ENCODE data around the gene C1QTNF5.

Gene C1QTNF5

DNA sequence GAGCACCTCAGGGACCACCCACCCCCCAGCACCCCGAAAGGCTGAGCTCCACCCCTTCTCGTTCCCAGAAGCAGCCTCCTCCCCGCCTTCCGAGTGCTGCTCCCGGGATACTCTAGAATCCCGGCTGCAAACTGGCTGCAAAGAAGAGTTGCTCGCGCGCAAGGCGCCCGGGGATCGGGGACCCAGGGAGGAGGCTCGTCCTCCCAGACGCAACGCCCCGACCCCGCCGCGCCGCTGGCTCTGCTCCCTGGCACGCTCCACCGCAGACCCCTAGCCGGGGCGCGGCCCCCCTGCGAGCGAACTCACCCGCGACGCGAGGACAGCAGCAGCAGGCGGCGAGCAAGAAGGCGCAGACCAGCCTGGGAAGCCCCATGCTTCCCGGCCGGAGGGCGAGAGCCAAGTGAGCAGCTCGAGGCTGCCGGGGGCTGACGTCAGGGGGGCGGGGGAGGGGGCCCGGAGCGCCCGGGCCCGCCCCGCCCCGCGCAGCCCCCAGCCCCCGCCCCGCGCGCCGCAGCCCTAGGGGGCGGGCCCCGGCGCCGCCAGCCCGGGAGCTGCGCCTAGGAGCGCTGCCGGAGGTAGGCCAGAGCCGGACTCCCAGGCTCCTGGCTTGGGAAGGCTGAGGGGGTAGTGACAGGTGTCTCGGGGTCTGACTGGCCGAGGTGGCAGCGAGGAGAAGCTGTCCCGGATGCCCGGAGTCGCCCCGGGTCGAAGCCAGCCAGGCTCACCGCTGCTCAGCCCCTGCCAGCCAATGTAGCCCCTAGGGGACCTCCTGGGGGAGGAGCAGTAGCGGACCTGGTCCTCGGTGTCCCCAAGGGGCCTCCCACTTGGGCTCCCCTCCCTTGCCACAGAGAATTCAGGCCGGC, 23.7 kb downstream of the C1QTNF5 start, which contains the start of gene MCAM:
Gene MCAM, minus strand, starts transcription at position 402 of the 863 bp plus-strand sequence. Its CDS starts 29 bp downstream, at position 373.
- DNase-seq, result peak; percentile 26

- no peak for DNase-seq
These were observed 24.5 kb downstream of the C1QTNF5 start for GRCh38 chr11:119316016-119316728.

DNA sequence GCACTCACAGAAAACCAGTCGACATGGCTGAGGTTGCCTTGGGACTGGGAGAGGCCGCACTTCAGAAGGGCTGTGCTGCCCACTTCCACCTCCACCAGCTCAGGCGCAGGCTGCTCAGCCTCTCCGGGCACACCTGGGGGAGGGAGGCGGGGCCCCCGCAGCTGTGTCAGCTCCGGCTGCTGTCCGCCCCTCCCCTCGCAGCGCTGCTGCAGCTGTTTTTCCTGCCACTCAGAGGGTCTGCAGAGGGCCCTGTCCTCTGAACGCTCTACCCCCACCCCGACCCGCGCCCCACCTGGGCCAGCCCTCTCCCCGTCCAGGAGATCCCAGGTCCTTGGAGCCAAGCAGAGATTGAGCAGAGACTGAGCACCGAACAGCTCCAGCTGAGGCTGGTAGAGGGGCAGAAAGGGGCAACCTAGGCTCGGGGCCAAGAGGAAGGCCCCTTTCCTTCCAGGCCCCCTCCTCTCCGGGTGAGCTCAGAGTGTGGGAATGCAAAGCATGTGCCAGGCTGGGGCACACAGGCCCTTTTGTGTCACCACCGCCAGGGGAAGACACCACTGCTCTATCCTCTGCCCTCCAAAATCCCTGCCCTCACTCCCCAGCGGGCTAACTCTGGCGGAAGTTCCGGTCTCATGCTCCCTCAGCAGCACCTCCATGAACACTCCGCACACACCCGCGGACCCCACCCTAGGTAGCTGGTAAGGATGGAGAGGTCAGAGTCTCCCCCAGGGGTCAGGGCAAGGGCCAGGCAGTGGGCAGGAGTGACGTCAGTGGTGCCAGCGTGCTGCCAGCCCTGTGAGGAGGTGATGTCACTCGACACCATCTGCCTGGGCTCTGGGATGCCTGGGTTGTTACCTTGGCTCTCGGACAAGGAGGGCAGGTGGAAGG, 25.3 kb downstream of the C1QTNF5 start:
- DNase-seq, result no peak

GRCh38 chr11:119314726-119315125, 26.0 kb downstream of the C1QTNF5 start:
- DNase-seq, result no peak

- no peak for DNase-seq
These were observed 30.0 kb downstream of the C1QTNF5 start for GRCh38 chr11:119310682-119311052.

- no peak for DNase-seq
These were observed 30.6 kb downstream of the C1QTNF5 start for GRCh38 chr11:119309953-119310681.

GRCh38 chr11:119309411-119309810, 31.3 kb downstream of the C1QTNF5 start:
- DNase-seq, result no peak

GRCh38 chr11:119307974-119308373, 32.7 kb downstream of the C1QTNF5 start:
- no peak for DNase-seq

DNA sequence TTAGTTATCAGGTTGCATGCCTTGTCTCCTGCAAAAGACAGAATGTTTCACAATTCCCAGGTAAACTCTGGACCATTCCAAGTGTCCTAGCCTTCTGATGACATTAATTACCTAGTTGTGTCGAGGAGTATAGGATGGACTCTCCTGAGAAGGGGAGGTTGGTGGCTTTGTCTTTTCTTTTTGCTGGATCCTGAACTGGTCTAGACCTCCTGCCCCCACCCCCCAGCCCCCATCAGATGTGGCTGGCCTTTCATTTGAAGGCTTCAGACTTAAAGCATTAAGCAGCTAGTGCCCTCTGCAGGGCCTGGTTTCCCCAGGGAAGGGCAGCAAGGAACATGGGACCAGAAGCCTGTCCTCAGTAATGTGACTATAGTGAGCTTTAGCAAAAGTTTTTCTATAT, 33.5 kb downstream of the C1QTNF5 start:
- DNase-seq, result no peak

DNA sequence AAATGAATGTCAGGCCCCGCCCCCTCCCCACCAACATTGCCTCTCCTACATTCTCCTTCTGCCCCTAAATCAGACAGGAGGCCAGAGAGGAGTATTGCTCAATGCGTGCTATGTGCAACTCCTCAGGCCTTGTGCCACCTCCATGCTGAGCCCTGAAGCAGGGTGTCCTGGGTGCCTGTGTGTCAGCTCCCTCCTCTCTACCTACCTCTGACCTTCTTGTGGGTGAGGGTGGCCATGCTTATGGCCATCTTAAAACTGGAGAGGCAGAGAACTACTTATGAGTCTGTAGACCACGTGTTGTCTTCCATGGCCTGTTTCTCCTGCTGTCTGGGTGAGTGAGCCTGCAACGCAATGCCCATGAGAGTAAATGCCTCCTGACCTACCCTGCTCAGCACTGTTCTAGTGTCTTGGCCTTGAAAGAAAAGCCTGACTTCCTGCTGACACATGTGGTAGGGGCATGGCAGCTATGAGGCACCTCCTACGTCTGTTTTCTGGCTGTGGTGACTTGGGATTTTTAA, 34.3 kb downstream of the C1QTNF5 start:
- DNase-seq, result no peak

GRCh38 chr11:119305556-119306372, 34.9 kb downstream of the C1QTNF5 start:
- no peak for DNase-seq

- DNase-seq, result no peak
These were observed 37.4 kb downstream of the C1QTNF5 start for GRCh38 chr11:119303227-119303718.

- no peak for DNase-seq
These were observed 40.3 kb downstream of the C1QTNF5 start for GRCh38 chr11:119300198-119300964.

DNA sequence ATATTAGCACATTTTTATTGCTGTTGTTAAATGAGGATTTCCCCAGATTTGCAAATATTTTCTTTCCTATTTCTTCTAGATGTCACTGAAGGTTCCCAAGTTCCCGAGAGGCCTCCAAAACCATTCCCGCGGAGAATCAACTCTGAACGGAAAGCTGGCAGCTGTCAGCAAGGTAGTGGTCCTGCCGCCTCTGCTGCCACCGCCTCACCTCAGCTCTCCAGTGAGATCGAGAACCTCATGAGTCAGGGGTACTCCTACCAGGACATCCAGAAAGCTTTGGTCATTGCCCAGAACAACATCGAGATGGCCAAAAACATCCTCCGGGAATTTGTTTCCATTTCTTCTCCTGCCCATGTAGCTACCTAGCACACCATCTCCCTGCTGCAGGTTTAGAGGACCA, 41.3 kb downstream of the C1QTNF5 start:
- DNase-seq, result no peak

- DNase-seq, result no peak
These were observed 42.0 kb downstream of the C1QTNF5 start for GRCh38 chr11:119298726-119299125.

GRCh38 chr11:119297938-119298337, 42.7 kb downstream of the C1QTNF5 start:
- DNase-seq, result no peak

DNA sequence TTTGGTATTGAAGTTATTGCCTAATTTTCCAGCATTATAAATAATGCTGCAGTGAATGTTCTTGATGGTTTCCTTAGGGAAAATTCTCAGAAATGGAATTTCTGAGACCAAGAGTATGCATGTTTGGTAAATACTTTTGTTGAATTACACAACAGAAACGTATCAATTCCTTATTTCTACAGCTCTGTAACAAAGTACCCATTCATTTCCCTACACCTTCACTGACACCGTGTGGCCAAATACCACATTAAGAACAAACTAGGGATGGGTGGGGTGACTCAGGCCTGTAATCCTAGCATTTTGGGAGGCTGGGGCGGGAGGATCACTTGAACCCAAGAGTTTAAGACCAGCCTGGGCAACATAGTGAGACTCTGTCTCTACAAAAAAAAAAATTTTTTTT, 45.5 kb downstream of the C1QTNF5 start:
- no peak for DNase-seq

DNA sequence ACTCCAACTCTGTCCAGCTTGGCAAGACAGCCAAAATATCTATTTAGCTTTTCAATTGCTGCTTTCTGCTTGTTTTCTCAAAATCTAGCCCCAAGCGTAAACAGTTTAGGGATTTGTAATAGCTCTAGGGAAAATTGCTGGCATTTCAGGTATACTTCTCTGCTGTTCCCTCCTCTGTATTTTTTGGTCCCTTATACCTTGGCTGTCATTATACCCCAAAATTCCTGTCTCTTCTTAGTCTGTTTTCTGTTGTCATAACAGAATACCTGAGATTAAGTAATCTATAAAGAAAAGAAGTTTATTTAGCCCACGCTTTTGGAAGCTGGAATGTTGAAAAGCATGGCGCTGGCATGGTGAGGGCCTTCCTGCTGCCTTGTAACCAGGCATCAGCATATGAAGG, 47.2 kb downstream of the C1QTNF5 start:
- no peak for DNase-seq

DNA sequence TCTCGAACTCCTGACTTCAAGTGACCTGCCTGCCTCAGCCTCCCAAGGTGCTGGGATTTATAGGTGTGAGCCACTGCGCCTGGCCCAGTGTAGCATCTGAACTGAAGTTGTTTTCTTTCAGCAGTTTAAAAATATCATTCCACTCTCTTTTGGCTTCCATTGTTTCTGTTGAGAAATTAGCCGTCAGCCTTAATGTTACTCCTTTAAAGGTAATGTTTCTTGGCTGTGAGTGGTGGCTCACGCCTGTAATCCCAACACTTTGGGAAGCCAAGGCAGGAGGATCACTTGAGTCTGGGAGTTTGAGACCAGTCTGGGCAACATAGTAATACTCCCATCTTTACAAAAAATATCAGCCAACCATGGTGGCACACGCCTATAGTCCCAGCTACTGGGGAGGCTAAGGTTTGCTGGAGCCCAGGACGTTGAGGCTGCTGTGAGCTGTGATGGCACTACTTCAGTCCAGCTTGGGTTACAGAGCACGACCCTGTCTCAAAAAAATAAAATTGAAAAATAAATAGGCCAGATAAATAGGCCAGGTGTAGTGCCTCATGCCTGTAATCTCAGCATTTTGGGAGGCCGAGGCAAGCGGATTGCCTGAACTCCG, 49.7 kb downstream of the C1QTNF5 start:
- no peak for DNase-seq

Data from SHP77 treated with DMSO at 0.1 percent for 48 hours (cell line).